Caco-2 (cell line): ENCODE data around the gene TSACC. TPM values are rescaled to one million over a fixed set of nuclear protein-coding genes. Genes with fewer than 3 reads are reported as not detected.

Source experiments
- BruUV-seq: library from RNA; stranded (reverse); fragments of 400-500 nt; replicated peaks from 2 replicates; lab custom pipeline; 2021; lab: Mats Ljungman, UMichigan
- CTCF ChIA-PET: fragments of 300-600 bp; sonication (Branson Sonifier 250); formaldehyde crosslinking; loops from one replicate; lab custom pipeline; 2022; ENCODE audit warnings: antibody characterized with exemption; lab: Charles Lee
- POLR2A ChIA-PET: fragments of 300-600 bp; sonication (Branson Sonifier 250); formaldehyde crosslinking; loops from one replicate; lab custom pipeline; 2022; ENCODE audit warnings: antibody characterized with exemption; lab: Charles Lee
- DNase-seq, 2 experiments: peaks; one replicate each; pipeline versions ENCODE4 v3.0.0 to v3.0.0-alpha.2; 2020 to 2022
- H3K27me3 ChIP-seq: replicated peaks from 2 replicates; pipeline ENCODE4 v1.6.0; 2011; ENCODE audit warnings: low read length; ENCODE audit not compliant: control insufficient read depth, insufficient read depth
- H3K36me3 ChIP-seq: 2 replicates; pipeline ENCODE4 v1.5.1; 2011; ENCODE audit warnings: low read length; ENCODE audit not compliant: control insufficient read depth, insufficient read depth
- H3K4me1 ChIP-seq: fragments of 250-450 bp; sonication (Bioruptor Pico); 2 replicates; pipeline ENCODE4 v1.5.1; 2020; ENCODE audit warnings: mild to moderate bottlenecking
- H3K4me3 ChIP-seq: 2 replicates; pipeline ENCODE4 v1.5.1; 2011; ENCODE audit warnings: low read depth, mild to moderate bottlenecking, control low read depth, low read length
- H3K9me3 ChIP-seq: fragments of 250-450 bp; sonication (Bioruptor Pico); 2 replicates; pipeline ENCODE4 v1.5.1; 2020; ENCODE audit warnings: mild to moderate bottlenecking, moderate library complexity
- H3K27ac Mint-ChIP-seq: one replicate; pipeline ENCODE4 v1.8.0; 2022; ENCODE audit warnings: mixed read lengths; ENCODE audit not compliant: unreplicated experiment
- H3K27me3 Mint-ChIP-seq: one replicate; pipeline ENCODE4 v1.8.0; 2022; ENCODE audit warnings: mixed read lengths; ENCODE audit not compliant: insufficient read depth, unreplicated experiment
- H3K36me3 Mint-ChIP-seq: one replicate; pipeline ENCODE4 v1.8.0; 2022; ENCODE audit warnings: mild to moderate bottlenecking, mixed read lengths; ENCODE audit not compliant: insufficient read depth, unreplicated experiment
- H3K4me1 Mint-ChIP-seq: one replicate; pipeline ENCODE4 v1.8.0; 2022; ENCODE audit warnings: low read depth, mixed read lengths; ENCODE audit not compliant: unreplicated experiment
- H3K4me3 Mint-ChIP-seq: one replicate; pipeline ENCODE4 v1.8.0; 2022; ENCODE audit warnings: mild to moderate bottlenecking, moderate library complexity, mixed read lengths; ENCODE audit not compliant: unreplicated experiment
- H3K9me3 Mint-ChIP-seq: one replicate; pipeline ENCODE4 v1.8.0; 2022; ENCODE audit warnings: mixed read lengths; ENCODE audit not compliant: unreplicated experiment
- intact Hi-C: fragments of 100-400 bp; cut with micrococcal nuclease; formaldehyde crosslinking; loops from one replicate; pipeline ENCODE4 v1.10.0; 2022; ENCODE audit not compliant: unreplicated experiment
- total RNA-seq: library from RNA; stranded (reverse); gene quantifications from 2 replicates; pipeline ENCODE4 v1.2.3, GENCODE V29; 2022
- TF ChIP-seq, protein P1 (sequence below), 2 experiments: fragments of 200-600 bp in 1 of 2; IDR thresholded peaks; 1 replicate in 1 of 2; 2 replicates in 1 of 2; pipeline versions ENCODE4 v1.5.1 to v1.8.0; 2011 to 2022; ENCODE audit warnings: antibody characterized with exemption in 1 of 2, control low read depth in 1 of 2, inconsistent platforms in 1 of 2, low read depth in 1 of 2, low read length in 1 of 2, mild to moderate bottlenecking in 1 of 2, moderate library complexity in 1 of 2; ENCODE audit not compliant: insufficient read depth in 1 of 2, severe bottlenecking in 1 of 2, unreplicated experiment in 1 of 2

Gene TSACC
- total RNA-seq, 1 experiment from 2014 or later = 3.9 TPM

- Histone ChIP-seq H3K36me3 (peaks cover 2% of the 10 kb centered on the region; the same call in 1 of the 2 replicates), H3K27me3 (no peaks in the 10 kb centered on the region), H3K4me1 (no peaks in the 10 kb centered on the region), H3K4me3 (peak overlapping the region; percentile 90), H3K9me3 (no peaks in the 10 kb centered on the region)
- Mint-ChIP-seq H3K4me3 (peak overlapping the region; percentile 97), H3K27ac (peak overlapping the region; percentile 75), H3K4me1 (no peaks in the 10 kb centered on the region), H3K9me3 (no peaks in the 10 kb centered on the region), H3K36me3 (peaks cover 75% of the 10 kb centered on the region), H3K27me3 (no peaks in the 10 kb centered on the region)
- TF ChIP-seq, protein P1, sequence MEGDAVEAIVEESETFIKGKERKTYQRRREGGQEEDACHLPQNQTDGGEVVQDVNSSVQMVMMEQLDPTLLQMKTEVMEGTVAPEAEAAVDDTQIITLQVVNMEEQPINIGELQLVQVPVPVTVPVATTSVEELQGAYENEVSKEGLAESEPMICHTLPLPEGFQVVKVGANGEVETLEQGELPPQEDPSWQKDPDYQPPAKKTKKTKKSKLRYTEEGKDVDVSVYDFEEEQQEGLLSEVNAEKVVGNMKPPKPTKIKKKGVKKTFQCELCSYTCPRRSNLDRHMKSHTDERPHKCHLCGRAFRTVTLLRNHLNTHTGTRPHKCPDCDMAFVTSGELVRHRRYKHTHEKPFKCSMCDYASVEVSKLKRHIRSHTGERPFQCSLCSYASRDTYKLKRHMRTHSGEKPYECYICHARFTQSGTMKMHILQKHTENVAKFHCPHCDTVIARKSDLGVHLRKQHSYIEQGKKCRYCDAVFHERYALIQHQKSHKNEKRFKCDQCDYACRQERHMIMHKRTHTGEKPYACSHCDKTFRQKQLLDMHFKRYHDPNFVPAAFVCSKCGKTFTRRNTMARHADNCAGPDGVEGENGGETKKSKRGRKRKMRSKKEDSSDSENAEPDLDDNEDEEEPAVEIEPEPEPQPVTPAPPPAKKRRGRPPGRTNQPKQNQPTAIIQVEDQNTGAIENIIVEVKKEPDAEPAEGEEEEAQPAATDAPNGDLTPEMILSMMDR (IDR thresholded peaks at IDR 0.05; ENCODE audit: insufficient read depth in 1 of 2, low read depth in 1 of 2, low read length in 1 of 2, severe bottlenecking in 1 of 2, unreplicated experiment in 1 of 2) = no peak
- ChIA-PET CTCF (interaction anchor here (1.8 kb wide), 1 partner anchor 110 kb away, joined by 7 read pairs; no protein-coding TSS in a partner anchor), POLR2A (interaction anchor here (0.8 kb wide), 1 partner anchor 124 kb away, joined by 3 read pairs; the partner anchor contains the start of gene PMF1)
- DNase-seq = no peak
- no TSS peak for BruUV-seq
- intact Hi-C loops = no loop called here
Observed at GRCh38 chr1:156336242-156336641, 2.1 kb upstream of the TSACC start.

- DNase-seq = no peak
- CTCF ChIA-PET = interaction anchor here (0.7 to 1.8 kb wide), 3 partner anchors 109 to 257 kb away, joined by 3 to 7 read pairs (median 3); no protein-coding TSS in a partner anchor
- TSS peak; percentile 45 for BruUV-seq
- H3K4me3 ChIP-seq = peak overlapping the region; percentile 90
- H3K4me1 ChIP-seq = no peaks in the 10 kb centered on the region
- POLR2A ChIA-PET = interaction anchor here (0.6 to 1.0 kb wide), 4 partner anchors 55 to 224 kb away, joined by 3 to 6 read pairs (median 3); partner anchors contain the start of genes PMF1 and SMG5
- Mint-ChIP-seq H3K4me3 (peak overlapping the region; percentile 97), H3K27ac (peak overlapping the region; percentile 75), H3K4me1 (no peaks in the 10 kb centered on the region), H3K27me3 (no peaks in the 10 kb centered on the region), H3K36me3 (peaks cover 65% of the 10 kb centered on the region), H3K9me3 (no peaks in the 10 kb centered on the region)
- no peaks in the 10 kb centered on the region for H3K27me3 ChIP-seq
- no peaks in the 10 kb centered on the region for H3K9me3 ChIP-seq
- TF ChIP-seq, protein P1 (IDR thresholded peaks at IDR 0.05; ENCODE audit: insufficient read depth in 1 of 2, low read depth in 1 of 2, low read length in 1 of 2, severe bottlenecking in 1 of 2, unreplicated experiment in 1 of 2) = no peak
- H3K36me3 ChIP-seq = peaks cover 2% of the 10 kb centered on the region; the same call in 1 of the 2 replicates
- intact Hi-C loops = no loop called here
Observed at GRCh38 chr1:156337052-156337887, 1.1 kb upstream of the TSACC start.

DNA sequence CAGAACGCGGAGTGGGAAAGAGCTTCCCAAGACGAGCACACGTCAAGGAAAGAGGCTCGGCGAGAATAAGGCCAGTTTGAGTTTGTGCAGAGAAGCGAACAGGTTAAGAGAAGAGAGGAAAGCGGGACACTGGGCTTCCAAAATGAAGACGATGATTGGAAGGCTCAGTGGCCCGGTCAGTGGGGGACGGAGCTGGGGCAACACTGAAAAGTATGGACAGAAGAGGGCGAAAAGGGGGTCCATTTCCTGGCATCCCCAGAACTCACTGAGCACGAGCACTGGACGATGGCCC lies 492 bp upstream of the TSACC start:
- TF ChIP-seq, protein P1 (IDR thresholded peaks at IDR 0.05; ENCODE audit: insufficient read depth in 1 of 2, low read depth in 1 of 2, low read length in 1 of 2, severe bottlenecking in 1 of 2, unreplicated experiment in 1 of 2) = no peak
- peak overlapping the region; percentile 90 for H3K4me3 ChIP-seq
- H3K9me3 ChIP-seq = no peaks in the 10 kb centered on the region
- H3K4me1 Mint-ChIP-seq = no peaks in the 10 kb centered on the region
- peaks cover 59% of the 10 kb centered on the region for H3K36me3 Mint-ChIP-seq
- no peak for DNase-seq
- BruUV-seq = no TSS peak
- POLR2A ChIA-PET = interaction anchor here (0.5 to 1.0 kb wide), 4 partner anchors 55 to 225 kb away, joined by 3 to 6 read pairs (median 3); partner anchors contain the start of gene SMG5
- H3K27me3 ChIP-seq = no peaks in the 10 kb centered on the region
- H3K4me1 ChIP-seq = no peaks in the 10 kb centered on the region
- peak overlapping the region; percentile 97 for H3K4me3 Mint-ChIP-seq
- no peaks in the 10 kb centered on the region for H3K9me3 Mint-ChIP-seq
- H3K27me3 Mint-ChIP-seq = no peaks in the 10 kb centered on the region
- H3K36me3 ChIP-seq = peaks cover 2% of the 10 kb centered on the region; the same call in 1 of the 2 replicates
- intact Hi-C loops = loop anchor here (1.0 kb wide), 2 partner anchors 19 to 56 kb away; partner anchors contain the start of gene SMG5
- H3K27ac Mint-ChIP-seq = peak overlapping the region; percentile 75
- CTCF ChIA-PET = interaction anchor here (0.6 to 1.8 kb wide), 4 partner anchors 108 to 1474 kb away, joined by 3 to 7 read pairs (median 3); no protein-coding TSS in a partner anchor
